Inflammatory macrophage (primary cell): ENCODE results near the gene OR4K1.
"Not testable (repeated sequence)": the region's sequence is repeated elsewhere in the genome, so short reads cannot be mapped to it uniquely, and the experiment has no call there.

Source experiments
- DNase-seq, 2 donors: peaks; one replicate each; pipeline ENCODE4 v3.0.0-alpha.2; 2020 to 2022
- total RNA-seq, 18 experiments: gene quantifications; one replicate each; lab custom pipeline; 2026; ENCODE audit warnings: mixed read lengths in 6 of 18, inconsistent platforms in 2 of 18; lab: John Stamatoyannopoulos, UW

Gene OR4K1
- 0 to 0.10 (median 0) reads per million in 18 experiments for total RNA-seq

GRCh38 chr14:19930617-19931016 is at the start of gene OR4K1:
TSS of gene OR4K1 (plus strand) at chr14:19930917. CDS start at chr14:19935667, 4,750 bp downstream.
- no peak for DNase-seq

GRCh38 chr14:19895282-19895681 is 35.4 kb upstream of the OR4K1 start:
- DNase-seq: no peak

DNA sequence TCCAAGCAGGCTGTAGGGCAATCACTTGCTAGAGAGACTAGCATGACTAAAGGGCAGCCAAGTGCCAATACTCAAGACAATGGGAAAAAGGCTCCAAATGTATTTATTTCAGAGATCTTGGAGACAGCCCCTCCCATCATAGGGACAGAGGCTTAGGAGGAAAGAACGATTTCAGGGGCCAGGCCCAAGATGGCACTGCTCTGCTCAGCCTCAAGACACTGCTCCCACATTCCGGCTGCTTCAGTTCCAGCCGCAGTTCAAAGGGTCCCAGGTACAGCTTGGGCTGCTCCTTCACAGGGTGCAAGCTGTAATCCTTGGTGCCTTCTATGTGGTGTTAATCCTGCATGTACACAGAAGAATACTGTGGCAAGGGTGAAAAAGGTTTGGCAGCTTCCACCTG is 29.7 kb upstream of the OR4K1 start:
- no peak for DNase-seq

DNA sequence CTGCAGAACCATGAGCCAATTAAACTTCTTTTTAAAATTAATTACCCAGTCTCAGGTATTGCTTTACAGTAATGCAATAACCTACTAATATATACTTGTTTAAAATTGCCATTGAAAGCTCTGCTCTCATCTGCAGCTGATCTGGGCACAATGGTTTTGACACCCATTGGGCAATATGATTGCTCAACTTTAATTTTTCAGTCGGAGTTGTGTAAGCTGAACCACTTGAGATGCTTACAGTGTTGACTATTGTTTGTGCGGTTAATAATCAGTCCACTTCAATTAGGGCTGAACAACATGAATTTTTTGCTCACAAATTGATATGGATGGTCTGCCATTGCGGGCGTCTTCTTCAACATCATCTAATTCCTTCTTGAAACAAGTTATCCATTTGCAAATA is 28.3 kb upstream of the OR4K1 start:
- peak in 1 of 2 donors; percentile 20 for DNase-seq

GRCh38 chr14:19906665-19907064 is 24.1 kb upstream of the OR4K1 start:
- no peak for DNase-seq

DNA sequence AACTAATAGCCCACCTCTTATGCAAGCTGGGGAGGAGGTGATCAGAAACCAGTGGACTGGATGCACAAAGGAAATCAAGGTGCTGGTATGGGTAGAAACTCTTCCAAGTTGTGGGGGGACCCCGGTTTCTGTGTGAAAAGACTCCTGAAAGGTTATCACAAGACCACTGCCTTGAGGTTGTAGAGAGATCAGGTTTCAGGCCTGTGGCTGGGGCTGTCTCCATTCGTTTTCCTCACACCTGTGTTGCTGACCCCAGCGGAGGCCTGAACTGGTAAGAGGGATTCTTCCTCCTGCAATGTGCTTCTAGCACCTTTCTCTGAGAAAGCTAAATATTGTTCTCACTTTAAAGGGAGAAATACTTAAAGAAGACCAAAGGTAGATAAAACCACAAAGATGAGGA is 19.6 kb upstream of the OR4K1 start:
- no peak for DNase-seq

GRCh38 chr14:19917243-19917642 is 13.5 kb upstream of the OR4K1 start:
- no peak for DNase-seq

GRCh38 chr14:19917955-19918518 is 12.7 kb upstream of the OR4K1 start:
- DNase-seq: no peak

DNA sequence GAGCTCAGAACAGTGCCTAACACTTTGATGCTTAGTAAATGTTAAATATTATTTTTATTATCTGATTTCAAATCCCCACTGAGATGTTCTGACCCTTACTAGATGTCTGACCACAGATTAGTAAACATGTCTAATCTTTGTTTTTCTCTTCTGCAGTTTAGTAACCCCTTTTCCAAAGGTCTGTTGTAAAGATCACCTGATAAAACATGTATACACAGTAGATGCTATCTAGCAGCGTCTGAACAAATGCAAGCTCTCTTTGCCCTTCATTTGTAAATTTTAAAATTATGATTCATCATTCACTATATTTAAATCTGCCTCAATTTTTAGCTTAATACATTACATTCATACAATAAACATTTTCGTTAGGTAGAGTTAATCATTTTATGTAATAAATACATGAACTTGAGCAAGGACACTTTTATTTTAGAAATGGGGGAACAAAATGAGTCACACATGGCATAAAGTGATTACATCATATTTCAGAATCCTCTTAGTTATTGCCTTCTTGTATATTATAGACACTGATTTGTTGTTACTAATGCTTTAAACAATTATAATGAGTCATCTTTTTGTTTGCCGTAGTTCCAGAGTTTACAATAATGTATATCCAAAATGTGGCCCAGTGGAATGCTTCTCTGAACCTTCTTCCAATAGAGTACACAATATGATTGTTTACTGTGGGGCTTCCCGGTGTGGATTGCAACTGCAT is 12.0 kb upstream of the OR4K1 start:
- DNase-seq: no peak

GRCh38 chr14:19920021-19920657 is 10.6 kb upstream of the OR4K1 start, which contains the start of gene OR4K5:
TSS of gene OR4K5 (plus strand) at chr14:19920607. CDS start at chr14:19920607, 0 bp downstream.
- no peak for DNase-seq

DNA sequence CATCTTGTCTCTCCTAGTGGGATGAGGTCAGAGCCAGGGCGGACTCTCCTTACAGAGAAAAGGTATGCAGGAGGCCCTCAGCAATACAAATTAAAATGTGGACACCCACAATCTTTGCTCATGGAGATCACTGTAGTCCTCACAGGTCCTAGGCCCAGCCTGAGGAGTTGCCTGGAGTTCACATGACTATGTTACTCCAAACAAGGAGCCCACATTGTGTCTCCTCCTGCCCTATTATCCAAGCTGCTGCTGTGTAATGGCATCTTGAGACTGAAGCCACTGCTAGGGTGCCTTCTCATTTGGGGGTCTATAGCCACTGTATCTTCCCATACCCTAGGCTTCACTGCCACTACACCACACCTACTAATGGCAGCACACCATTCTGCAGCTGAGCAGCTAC is 11.0 kb downstream of the OR4K1 start:
- no peak for DNase-seq

GRCh38 chr14:19947413-19948090 is 16.8 kb downstream of the OR4K1 start:
- DNase-seq: no peak

GRCh38 chr14:19949218-19949617 is 18.5 kb downstream of the OR4K1 start:
- DNase-seq: no peak

- DNase-seq: not testable (repeated sequence)
Observed at GRCh38 chr14:19969735-19970134, 39.0 kb downstream of the OR4K1 start.

DNA sequence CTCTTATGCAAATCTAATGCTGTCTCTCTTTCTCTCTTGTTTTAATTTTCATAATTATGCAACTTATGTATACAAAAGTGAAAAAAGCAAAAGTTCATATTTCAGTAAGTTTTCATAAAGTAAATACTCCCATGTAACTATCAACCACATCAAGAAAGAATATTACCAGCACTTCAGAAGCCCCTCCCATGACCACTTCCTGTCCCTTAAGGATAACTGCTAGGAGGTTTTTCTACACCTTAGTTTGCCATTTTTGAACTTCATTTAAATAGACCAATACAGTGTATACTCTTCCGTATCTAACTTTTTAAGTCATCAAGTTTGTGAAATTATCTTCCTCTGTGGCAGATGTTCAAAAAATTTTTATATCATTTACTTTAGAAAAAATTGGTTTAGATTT is 44.1 kb downstream of the OR4K1 start:
- no peak for DNase-seq

DNA sequence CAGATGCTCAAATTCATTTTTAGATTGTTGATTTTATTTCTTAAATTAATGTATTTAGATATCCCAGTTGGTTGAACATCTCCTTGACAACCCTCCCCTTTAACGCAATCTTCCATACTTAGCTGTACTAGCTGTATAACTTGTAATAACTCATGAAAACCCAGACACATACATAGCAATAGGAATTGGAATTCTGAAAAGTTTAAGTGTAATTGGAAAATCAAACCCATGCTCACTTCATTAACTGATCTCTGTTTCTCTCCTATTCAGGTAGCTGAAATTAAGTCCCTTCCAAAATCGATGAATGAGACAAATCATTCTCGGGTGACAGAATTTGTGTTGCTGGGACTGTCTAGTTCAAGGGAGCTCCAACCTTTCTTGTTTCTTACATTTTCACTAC is 44.6 kb downstream of the OR4K1 start, which contains the start of gene OR4K15:
TSS of gene OR4K15 (plus strand) at position 301 of the 400 bp plus-strand sequence. CDS start at position 301, 0 bp downstream.
- no peak for DNase-seq
